Lower lobe of right lung (tissue), 2 donors: Measurements from ENCODE around the gene DOK1. TPM values are rescaled to one million over a fixed set of nuclear protein-coding genes. Genes with fewer than 3 reads are reported as not detected.

ENCODE experiments used
- ATAC-seq, 2 donors: fragments of 200-7000 bp; cut with Tn5 transposase; one replicate each; pipeline ENCODE4 v1.9.1; 2020 to 2022; ENCODE audit warnings: mild to moderate bottlenecking in 2 of 2, moderate library complexity in 2 of 2
- DNase-seq: peaks from one replicate; pipeline ENCODE4 v3.0.0-alpha.2; 2020
- H3K27ac ChIP-seq: fragments of 200-600 bp; one replicate; pipeline ENCODE4 v1.8.0; 2022
- H3K27me3 ChIP-seq: fragments of 200-600 bp; one replicate; pipeline ENCODE4 v1.8.0; 2022; ENCODE audit warnings: low read depth
- H3K36me3 ChIP-seq: fragments of 200-600 bp; one replicate; pipeline ENCODE4 v1.8.0; 2022; ENCODE audit warnings: mild to moderate bottlenecking
- H3K4me1 ChIP-seq: fragments of 200-600 bp; one replicate; pipeline ENCODE4 v1.8.0; 2022
- H3K4me3 ChIP-seq: fragments of 200-600 bp; one replicate; pipeline ENCODE4 v1.8.0; 2022; ENCODE audit warnings: mild to moderate bottlenecking
- H3K9me3 ChIP-seq: fragments of 200-600 bp; one replicate; pipeline ENCODE4 v1.8.0; 2022
- intact Hi-C: fragments of 100-400 bp; cut with DNase I; formaldehyde crosslinking; loops from one replicate; pipeline ENCODE4 v1.11.0; 2022
- total RNA-seq: library from RNA; stranded (reverse); fragmentation: NEBNext Ultra II Directional; extraction: Animal tissue kit (Norgen Biotek cat#: 25700); gene quantifications from one replicate; pipeline ENCODE4 v1.2.1, GENCODE V29; 2021
- TF ChIP-seq, protein P1 (sequence below): fragments of 200-600 bp; IDR thresholded peaks from one replicate; pipeline ENCODE4 v1.8.0; 2022; ENCODE audit warnings: antibody characterized with exemption, mild to moderate bottlenecking
- donor health status: DM: no; HTN: yes; CAD: no; lungs with severe emphysema.

DOK1 gene
- total RNA-seq, 1 donor from 2014 or later = 38.4 TPM

GRCh38 chr2:74584088-74584645, 29.6 kb downstream of the DOK1 start:
- no peak for ATAC-seq
- H3K27me3 ChIP-seq = no peaks in the 10 kb centered on the region
- no peak overlapping the region for H3K4me3 ChIP-seq
- no peaks in the 10 kb centered on the region for H3K9me3 ChIP-seq
- no peak overlapping the region for H3K27ac ChIP-seq
- no peaks in the 10 kb centered on the region for H3K36me3 ChIP-seq
- intact Hi-C loops = no loop called here
- TF ChIP-seq, protein P1, sequence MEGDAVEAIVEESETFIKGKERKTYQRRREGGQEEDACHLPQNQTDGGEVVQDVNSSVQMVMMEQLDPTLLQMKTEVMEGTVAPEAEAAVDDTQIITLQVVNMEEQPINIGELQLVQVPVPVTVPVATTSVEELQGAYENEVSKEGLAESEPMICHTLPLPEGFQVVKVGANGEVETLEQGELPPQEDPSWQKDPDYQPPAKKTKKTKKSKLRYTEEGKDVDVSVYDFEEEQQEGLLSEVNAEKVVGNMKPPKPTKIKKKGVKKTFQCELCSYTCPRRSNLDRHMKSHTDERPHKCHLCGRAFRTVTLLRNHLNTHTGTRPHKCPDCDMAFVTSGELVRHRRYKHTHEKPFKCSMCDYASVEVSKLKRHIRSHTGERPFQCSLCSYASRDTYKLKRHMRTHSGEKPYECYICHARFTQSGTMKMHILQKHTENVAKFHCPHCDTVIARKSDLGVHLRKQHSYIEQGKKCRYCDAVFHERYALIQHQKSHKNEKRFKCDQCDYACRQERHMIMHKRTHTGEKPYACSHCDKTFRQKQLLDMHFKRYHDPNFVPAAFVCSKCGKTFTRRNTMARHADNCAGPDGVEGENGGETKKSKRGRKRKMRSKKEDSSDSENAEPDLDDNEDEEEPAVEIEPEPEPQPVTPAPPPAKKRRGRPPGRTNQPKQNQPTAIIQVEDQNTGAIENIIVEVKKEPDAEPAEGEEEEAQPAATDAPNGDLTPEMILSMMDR = no peak
- DNase-seq = no peak
- H3K4me1 ChIP-seq = no peaks in the 10 kb centered on the region

GRCh38 chr2:74585406-74586185, 31.1 kb downstream of the DOK1 start:
- Histone ChIP-seq H3K9me3 (no peaks in the 10 kb centered on the region), H3K4me3 (no peak overlapping the region), H3K4me1 (no peaks in the 10 kb centered on the region), H3K27me3 (peaks cover 2% of the 10 kb centered on the region), H3K27ac (no peak overlapping the region), H3K36me3 (no peaks in the 10 kb centered on the region)
- intact Hi-C loops = loop anchor here (2.0 kb wide), 1 partner anchor 103 kb away; the partner anchor contains the start of genes CCDC142 and TTC31
- DNase-seq (peak; percentile 57), ATAC-seq (no peak)
- TF ChIP-seq, protein P1 = no peak

DNA sequence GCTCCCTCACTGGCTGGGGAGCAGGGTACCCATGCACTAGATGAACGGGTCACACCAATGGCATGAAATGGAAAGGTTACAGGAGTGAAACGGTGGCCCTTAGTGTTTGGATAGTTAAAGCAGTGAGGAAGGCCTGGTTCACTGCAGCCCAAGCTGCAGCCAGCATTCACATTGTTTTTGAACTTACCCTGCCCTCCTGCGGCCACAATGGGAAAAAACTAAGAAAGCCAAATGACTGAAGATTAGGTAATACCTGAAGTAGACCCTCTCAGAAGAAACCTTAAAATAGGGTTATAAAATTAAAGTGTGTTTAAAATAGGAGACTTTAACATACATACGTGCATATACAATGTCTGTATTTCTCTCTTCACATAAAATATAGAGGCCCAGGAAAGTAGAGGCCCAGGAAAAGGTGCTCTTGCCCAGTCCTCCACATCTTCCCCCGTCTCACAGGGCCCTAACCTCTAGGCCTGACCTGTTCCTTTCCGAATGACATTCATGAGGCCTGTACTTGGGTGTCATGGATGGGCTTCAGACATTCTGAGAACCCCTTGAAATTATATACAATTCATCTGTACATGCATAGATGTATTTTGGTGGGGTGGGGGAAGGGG, 33.3 kb downstream of the DOK1 start:
- no peak overlapping the region for H3K27ac ChIP-seq
- intact Hi-C loops = loop anchor here (2.0 kb wide), 1 partner anchor 105 kb away; the partner anchor contains the start of genes CCDC142 and TTC31
- H3K4me1 ChIP-seq = no peaks in the 10 kb centered on the region
- TF ChIP-seq, protein P1 = peak; percentile 72
- peak; percentile 59 for DNase-seq
- H3K9me3 ChIP-seq = no peaks in the 10 kb centered on the region
- no peak overlapping the region for H3K4me3 ChIP-seq
- peak; percentile 90 to 94 for ATAC-seq
- H3K36me3 ChIP-seq = no peaks in the 10 kb centered on the region
- peaks cover 6% of the 10 kb centered on the region for H3K27me3 ChIP-seq

- no peaks in the 10 kb centered on the region for H3K36me3 ChIP-seq
- TF ChIP-seq, protein P1 = no peak
- no peak overlapping the region for H3K27ac ChIP-seq
- H3K4me1 ChIP-seq = no peaks in the 10 kb centered on the region
- H3K9me3 ChIP-seq = no peaks in the 10 kb centered on the region
- ATAC-seq (no peak), DNase-seq (no peak)
- peaks cover 7% of the 10 kb centered on the region for H3K27me3 ChIP-seq
- no peak overlapping the region for H3K4me3 ChIP-seq
- intact Hi-C loops = no loop called here
These were observed 34.1 kb downstream of the DOK1 start for GRCh38 chr2:74588664-74589063.

DNA sequence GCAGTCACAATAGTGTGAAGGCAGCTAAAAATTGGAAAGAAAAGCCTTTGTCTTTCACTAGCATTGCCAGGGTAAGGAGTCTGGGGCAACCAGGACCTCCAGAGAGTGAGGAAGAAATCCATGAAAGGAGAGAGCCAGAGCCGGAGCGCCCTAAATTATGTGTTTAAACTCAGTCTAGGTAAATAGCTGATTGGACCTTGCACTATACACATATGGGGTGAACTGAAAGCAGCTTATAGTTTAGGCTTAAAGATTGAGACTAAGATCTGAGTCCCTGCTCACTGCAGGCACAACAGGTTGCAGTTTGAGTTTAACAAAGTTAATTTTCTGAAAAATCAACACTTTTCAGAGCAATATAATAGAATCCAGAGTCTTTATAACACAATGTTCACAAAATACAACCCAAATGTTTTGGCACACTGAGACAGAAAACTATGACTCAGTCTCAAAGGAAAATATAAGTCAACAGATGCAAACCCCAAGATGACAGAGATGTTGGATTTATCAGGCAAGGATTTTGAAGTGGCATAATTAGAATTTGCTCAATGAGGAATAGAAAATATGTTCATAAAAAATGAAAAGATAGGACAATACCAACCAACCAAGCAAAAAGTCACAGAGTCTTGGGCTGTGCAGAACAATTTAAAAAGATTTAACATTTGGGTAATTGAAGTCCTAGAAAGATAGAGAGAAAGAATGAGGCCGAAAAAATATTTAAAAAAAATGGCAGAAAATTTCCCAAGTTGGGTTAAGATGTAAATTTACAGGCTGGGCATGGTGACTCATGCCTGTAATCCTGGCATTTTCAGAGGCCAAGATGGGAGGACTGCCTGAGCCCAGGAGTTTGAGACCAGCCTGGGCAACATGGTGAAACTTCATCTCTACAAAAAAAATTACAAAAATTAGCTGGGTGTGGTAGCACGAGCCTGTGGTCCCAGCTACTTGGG, 39.6 kb downstream of the DOK1 start:
- Histone ChIP-seq H3K4me1 (no peaks in the 10 kb centered on the region), H3K9me3 (no peaks in the 10 kb centered on the region), H3K27me3 (peaks cover 23% of the 10 kb centered on the region), H3K27ac (no peak overlapping the region), H3K4me3 (no peak overlapping the region), H3K36me3 (no peaks in the 10 kb centered on the region)
- ATAC-seq = no peak
- TF ChIP-seq, protein P1 = no peak
- DNase-seq = no peak
- intact Hi-C loops = no loop called here
